Neutrophil (primary cell): Measurements from ENCODE around the gene LGR6.

Experiments used
- H3K27ac ChIP-seq: fragments of 200-600 bp; sonication (generic); 2 replicates; pipeline ENCODE4 v1.5.1; 2016; ENCODE audit warnings: mild to moderate bottlenecking, moderate library complexity
- H3K27me3 ChIP-seq: fragments of 200-600 bp; sonication (generic); 2 replicates; pipeline ENCODE4 v1.6.0; 2016; ENCODE audit warnings: mild to moderate bottlenecking
- H3K36me3 ChIP-seq: fragments of 200-600 bp; sonication (generic); 2 replicates; pipeline ENCODE4 v1.5.1; 2017
- H3K4me1 ChIP-seq, 2 experiments: fragments of 200-600 bp in 1 of 2; sonication (generic) in 1 of 2; 1 replicate in 1 of 2; 2 replicates in 1 of 2; pipeline versions ENCODE4 v1.5.1 to v1.6.1; 2013 to 2016; ENCODE audit warnings: low read depth in 1 of 2, low read length in 1 of 2, mild to moderate bottlenecking in 1 of 2, moderate library complexity in 1 of 2; ENCODE audit not compliant: control insufficient read depth in 1 of 2, insufficient read depth in 1 of 2
- H3K4me3 ChIP-seq, 2 experiments: fragments of 200-600 bp in 1 of 2; sonication (generic) in 1 of 2; 1 replicate in 1 of 2; 2 replicates in 1 of 2; pipeline ENCODE4 v1.5.1; 2013 to 2016; ENCODE audit warnings: low read depth in 1 of 2, low read length in 1 of 2, mild to moderate bottlenecking in 1 of 2, moderate library complexity in 1 of 2
- H3K9me3 ChIP-seq: fragments of 200-600 bp; sonication (generic); 2 replicates; pipeline ENCODE4 v1.5.1; 2016
- CTCF ChIP-seq: fragments of 200-600 bp; sonication (generic); IDR thresholded peaks from 2 replicates; pipeline ENCODE4 v1.5.1; 2016; ENCODE audit warnings: antibody characterized with exemption

The LGR6 gene

GRCh38 chr1:202283991-202284390, 90.4 kb downstream of the LGR6 start:
- Histone ChIP-seq H3K4me3 (no peak overlapping the region), H3K4me1 (no peaks in the 10 kb centered on the region), H3K27ac (no peak overlapping the region), H3K27me3 (peaks cover 77% of the 10 kb centered on the region), H3K9me3 (no peaks in the 10 kb centered on the region), H3K36me3 (no peaks in the 10 kb centered on the region)
- no peak for TF ChIP-seq CTCF

GRCh38 chr1:202285908-202286307, 92.3 kb downstream of the LGR6 start:
- H3K27ac ChIP-seq = no peak overlapping the region
- no peak for TF ChIP-seq CTCF
- no peak overlapping the region for H3K4me3 ChIP-seq
- H3K9me3 ChIP-seq = no peaks in the 10 kb centered on the region
- peaks cover 72% of the 10 kb centered on the region for H3K27me3 ChIP-seq
- H3K36me3 ChIP-seq = no peaks in the 10 kb centered on the region
- H3K4me1 ChIP-seq = no peaks in the 10 kb centered on the region

- Histone ChIP-seq H3K27me3 (peaks cover 68% of the 10 kb centered on the region), H3K9me3 (no peaks in the 10 kb centered on the region), H3K36me3 (no peaks in the 10 kb centered on the region), H3K4me3 (no peak overlapping the region), H3K27ac (no peak overlapping the region), H3K4me1 (no peaks in the 10 kb centered on the region)
- no peak for TF ChIP-seq CTCF
Observed at GRCh38 chr1:202286622-202287097, 93.1 kb downstream of the LGR6 start.

GRCh38 chr1:202287196-202287595, 93.6 kb downstream of the LGR6 start:
- Histone ChIP-seq H3K27me3 (peaks cover 63% of the 10 kb centered on the region), H3K27ac (no peak overlapping the region), H3K9me3 (no peaks in the 10 kb centered on the region), H3K4me1 (no peaks in the 10 kb centered on the region), H3K36me3 (no peaks in the 10 kb centered on the region), H3K4me3 (no peak overlapping the region)
- no peak for TF ChIP-seq CTCF

- Histone ChIP-seq H3K36me3 (no peaks in the 10 kb centered on the region), H3K27me3 (peaks cover 58% of the 10 kb centered on the region), H3K4me3 (no peak overlapping the region), H3K9me3 (no peaks in the 10 kb centered on the region), H3K4me1 (no peaks in the 10 kb centered on the region), H3K27ac (no peak overlapping the region)
- no peak for TF ChIP-seq CTCF
Observed at GRCh38 chr1:202288177-202288576, 94.6 kb downstream of the LGR6 start.

GRCh38 chr1:202289009-202289408, 95.4 kb downstream of the LGR6 start:
- no peak for TF ChIP-seq CTCF
- H3K4me3 ChIP-seq = no peak overlapping the region
- H3K9me3 ChIP-seq = no peaks in the 10 kb centered on the region
- no peaks in the 10 kb centered on the region for H3K36me3 ChIP-seq
- no peak overlapping the region for H3K27ac ChIP-seq
- no peaks in the 10 kb centered on the region for H3K4me1 ChIP-seq
- H3K27me3 ChIP-seq = peaks cover 56% of the 10 kb centered on the region
